Measurements from ENCODE around the gene SPATS1. TPM values are rescaled to one million over a fixed set of nuclear protein-coding genes. Genes with fewer than 3 reads are reported as not detected.

Gene SPATS1
- total and polyA plus RNA-seq, 2 of the 13 experiments (the other 11 are each of a cell fraction or from before 2014, with no cell fraction given): not detected

DNA sequence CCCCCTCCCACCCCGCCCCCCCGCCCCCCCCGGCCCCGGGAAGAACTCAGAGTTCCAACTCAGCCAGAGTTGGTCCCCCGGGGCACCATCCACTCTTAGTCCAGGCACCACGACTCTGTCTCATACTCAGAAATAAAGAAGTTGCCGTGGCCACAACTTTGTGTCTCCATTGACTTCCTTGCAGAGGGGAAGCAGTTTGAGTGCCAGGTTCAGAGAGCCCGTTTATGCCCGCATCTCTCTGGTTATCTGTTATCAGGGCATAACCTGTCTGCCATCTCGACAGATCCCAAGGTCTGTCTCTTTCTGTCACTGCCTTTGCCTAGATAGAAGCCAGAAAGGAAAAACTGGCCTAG is 45.7 kb downstream of the SPATS1 start:
- H3K4me3 ChIP-seq (replicated peaks in 1 of 3; ENCODE audit: insufficient read depth in 1 of 3, low read depth in 2 of 3, low read length in 3 of 3): peak overlapping the region; percentile 70 to 96 (median 85)
- in situ Hi-C loops (cut with HindIII; ENCODE audit: extremely low pct_ligation_motif_present, low pct_unique_long_range_greater_than_20kb) (no loop called here), intact Hi-C loops (cut with micrococcal nuclease; ENCODE audit: unreplicated experiment) (no loop called here)
- peaks cover 34% of the 10 kb centered on the region for H3K4me1 ChIP-seq (ENCODE audit: insufficient read depth, low read length)
- TF ChIP-seq SPEN (CRISPR knock-in tag; IDR thresholded peaks at IDR 0.05; ENCODE audit: low read depth) (no peak), SRY (CRISPR knock-in tag; IDR thresholded peaks at IDR 0.05) (no peak), ZNF619 (CRISPR knock-in tag; IDR thresholded peaks at IDR 0.05) (no peak), ZNF691 (CRISPR knock-in tag; IDR thresholded peaks at IDR 0.05; ENCODE audit: borderline replicate concordance, low read depth) (no peak), SETDB1 (CRISPR knock-in tag; IDR thresholded peaks at IDR 0.05; ENCODE audit: borderline replicate concordance) (no peak), ATRX (CRISPR knock-in tag; IDR thresholded peaks at IDR 0.05; ENCODE audit: borderline replicate concordance) (no peak), HNF1B (CRISPR knock-in tag; IDR thresholded peaks at IDR 0.05) (no peak), SP140L (CRISPR knock-in tag; IDR thresholded peaks at IDR 0.05; ENCODE audit: borderline replicate concordance) (no peak), ADNP (CRISPR knock-in tag; IDR thresholded peaks at IDR 0.05) (no peak), PLRG1 (conservative IDR thresholded peaks at IDR 0.05) (no peak), SALL2 (CRISPR knock-in tag; IDR thresholded peaks at IDR 0.05) (no peak), ZNF749 (CRISPR knock-in tag; IDR thresholded peaks at IDR 0.05; ENCODE audit: borderline replicate concordance) (no peak), NFATC3 (CRISPR knock-in tag; IDR thresholded peaks at IDR 0.05) (no peak), RBAK (CRISPR knock-in tag; IDR thresholded peaks at IDR 0.05) (no peak)
- TF ChIP-seq, protein P1, sequence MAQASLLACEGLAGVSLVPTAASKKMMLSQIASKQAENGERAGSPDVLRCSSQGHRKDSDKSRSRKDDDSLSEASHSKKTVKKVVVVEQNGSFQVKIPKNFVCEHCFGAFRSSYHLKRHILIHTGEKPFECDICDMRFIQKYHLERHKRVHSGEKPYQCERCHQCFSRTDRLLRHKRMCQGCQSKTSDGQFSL (CRISPR knock-in tag; IDR thresholded peaks at IDR 0.05): no peak
- TF ChIP-seq, protein P2, sequence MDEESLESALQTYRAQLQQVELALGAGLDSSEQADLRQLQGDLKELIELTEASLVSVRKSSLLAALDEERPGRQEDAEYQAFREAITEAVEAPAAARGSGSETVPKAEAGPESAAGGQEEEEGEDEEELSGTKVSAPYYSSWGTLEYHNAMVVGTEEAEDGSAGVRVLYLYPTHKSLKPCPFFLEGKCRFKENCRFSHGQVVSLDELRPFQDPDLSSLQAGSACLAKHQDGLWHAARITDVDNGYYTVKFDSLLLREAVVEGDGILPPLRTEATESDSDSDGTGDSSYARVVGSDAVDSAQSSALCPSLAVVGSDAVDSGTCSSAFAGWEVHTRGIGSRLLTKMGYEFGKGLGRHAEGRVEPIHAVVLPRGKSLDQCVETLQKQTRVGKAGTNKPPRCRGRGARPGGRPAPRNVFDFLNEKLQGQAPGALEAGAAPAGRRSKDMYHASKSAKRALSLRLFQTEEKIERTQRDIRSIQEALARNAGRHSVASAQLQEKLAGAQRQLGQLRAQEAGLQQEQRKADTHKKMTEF (CRISPR knock-in tag; IDR thresholded peaks at IDR 0.05): no peak
- WGBS (ENCODE audit: low lambda C conversion rate): 2% methylated on average over 8 of the region's 10 CpGs
- H3K9me3 ChIP-seq (ENCODE audit: low read length): no peaks in the 10 kb centered on the region
- no peak for DNase-seq (ENCODE audit: low spot score)
- BruUV-seq (replicated peaks): no TSS peak
- H3K79me2 ChIP-seq (ENCODE audit: insufficient read depth, low read length): peaks cover 35% of the 10 kb centered on the region
- H3K4me2 ChIP-seq (ENCODE audit: low read depth, low read length): peak overlapping the region; percentile 97
- POLR2A ChIA-PET: interaction anchor here (1.0 to 1.3 kb wide), 9 partner anchors 9 to 132 kb away, joined by 3 to 13 read pairs (median 4); no protein-coding TSS in a partner anchor
- CTCF ChIA-PET (ENCODE audit: low intra/inter-chr PET ratio, low total read pairs): no interaction called here
- H3K9ac ChIP-seq (ENCODE audit: insufficient read depth, low read depth, low read length): peak overlapping the region; percentile 93
- H3K27ac ChIP-seq (ENCODE audit: extremely low read length, insufficient read depth, low read length): peak overlapping the region; percentile 89
- no peak overlapping the region for H2AFZ ChIP-seq (ENCODE audit: low read length)
- ATAC-seq: 0 out of 3 replicates have a peak, but pooled peaks have one; percentile 7
- H3K36me3 ChIP-seq (replicated peaks in 1 of 2; ENCODE audit: control insufficient read depth in 1 of 2, insufficient read depth in 2 of 2, low read length in 2 of 2): peaks cover 4 to 22% of the 10 kb centered on the region in 2 experiments
- H4K20me1 ChIP-seq (ENCODE audit: insufficient read depth, low read length): peaks cover 27% of the 10 kb centered on the region
- FAIRE-seq: no peak
- peaks cover 0 to 3% of the 10 kb centered on the region in 2 experiments; a peak in 1 of 5 replicates for H3K27me3 ChIP-seq (ENCODE audit: control insufficient read depth in 1 of 2, insufficient read depth in 2 of 2, low read length in 2 of 2)

All from HepG2 (cell line).